IMR-90 (cell line): ENCODE data around the gene ENTPD7. TPM values are rescaled to one million over a fixed set of nuclear protein-coding genes. Genes with fewer than 3 reads are reported as not detected.

Experiments used
- ATAC-seq: fragments of 200-7000 bp; cut with Tn5 transposase; 2 replicates; pipeline ENCODE4 v1.9.1; 2020; ENCODE audit warnings: low read depth, mild to moderate bottlenecking, moderate library complexity
- BruUV-seq: library from RNA; stranded (reverse); fragments of 400-500 nt; replicated peaks from 2 replicates; lab custom pipeline; 2021; lab: Mats Ljungman, UMichigan
- CTCF ChIA-PET: fragments of 300-600 bp; formaldehyde crosslinking; extraction: SDS; loops from one replicate; lab custom pipeline; 2021; ENCODE audit warnings: antibody characterized with exemption; lab: Yijun Ruan, JAX
- POLR2A ChIA-PET: fragments of 300-600 bp; sonication (Branson Sonifier 250); formaldehyde crosslinking; loops from one replicate; lab custom pipeline; 2022; ENCODE audit warnings: antibody characterized with exemption; ENCODE audit not compliant: unreplicated experiment; lab: Charles Lee
- DNase-seq: peaks from one replicate; pipeline ENCODE4 v3.0.0; 2013
- H2AFZ ChIP-seq: replicated peaks from 2 replicates; pipeline ENCODE3; 2013; ENCODE audit warnings: low read length, mild to moderate bottlenecking; ENCODE audit not compliant: poor library complexity
- H2AK5ac ChIP-seq: 2 replicates; pipeline ENCODE4 v1.6.1; 2013; ENCODE audit warnings: low read depth, low read length, inconsistent platforms
- H2AK9ac ChIP-seq: replicated peaks from 2 replicates; pipeline ENCODE3; 2013; ENCODE audit warnings: mild to moderate bottlenecking, low read depth, low read length, moderate library complexity; ENCODE audit not compliant: poor library complexity
- H2BK120ac ChIP-seq: 2 replicates; pipeline ENCODE4 v1.6.1; 2013; ENCODE audit warnings: low read depth, low read length, inconsistent platforms
- H2BK15ac ChIP-seq: 3 replicates; pipeline ENCODE4 v1.6.1; 2013; ENCODE audit warnings: low read depth, low read length, inconsistent platforms
- H2BK20ac ChIP-seq: 2 replicates; pipeline ENCODE4 v1.6.1; 2013; ENCODE audit warnings: low read depth, mild to moderate bottlenecking, inconsistent platforms, low read length, moderate library complexity
- H2BK5ac ChIP-seq: 2 replicates; pipeline ENCODE4 v1.6.1; 2013; ENCODE audit warnings: mild to moderate bottlenecking, low read depth, low read length, inconsistent platforms; ENCODE audit not compliant: poor library complexity, severe bottlenecking
- H3K14ac ChIP-seq: replicated peaks from 2 replicates; pipeline ENCODE4 v1.6.1; 2013; ENCODE audit warnings: low read depth, low read length, inconsistent platforms
- H3K18ac ChIP-seq: 2 replicates; pipeline ENCODE4 v1.6.1; 2013; ENCODE audit warnings: low read depth, low read length, control low read depth
- H3K23ac ChIP-seq: 2 replicates; pipeline ENCODE4 v1.6.1; 2013; ENCODE audit warnings: low read depth, low read length, inconsistent platforms
- H3K27ac ChIP-seq: 2 replicates; pipeline ENCODE4 v1.5.1; 2013; ENCODE audit warnings: mild to moderate bottlenecking, control low read depth, low read length; ENCODE audit not compliant: insufficient read depth
- H3K27me3 ChIP-seq: 2 replicates; pipeline ENCODE4 v1.6.1; 2013; ENCODE audit warnings: low read length; ENCODE audit not compliant: control insufficient read depth, insufficient read depth
- H3K36me3 ChIP-seq: 2 replicates; pipeline ENCODE4 v1.6.1; 2013; ENCODE audit warnings: low read length, mixed read lengths; ENCODE audit not compliant: control insufficient read depth, insufficient read depth
- H3K4ac ChIP-seq: 2 replicates; pipeline ENCODE4 v1.6.1; 2013; ENCODE audit warnings: low read depth, low read length, inconsistent platforms
- H3K4me1 ChIP-seq: 2 replicates; pipeline ENCODE4 v1.6.1; 2013; ENCODE audit warnings: low read length, mixed read lengths; ENCODE audit not compliant: control insufficient read depth, insufficient read depth
- H3K4me2 ChIP-seq: 2 replicates; pipeline ENCODE4 v1.6.1; 2013; ENCODE audit warnings: low read depth, mild to moderate bottlenecking, control low read depth, low read length, moderate library complexity
- H3K4me3 ChIP-seq: 2 replicates; pipeline ENCODE4 v1.5.1; 2013; ENCODE audit warnings: low read depth, mild to moderate bottlenecking, control low read depth, low read length, moderate library complexity; ENCODE audit not compliant: insufficient read depth
- H3K56ac ChIP-seq: 2 replicates; pipeline ENCODE4 v1.6.1; 2013; ENCODE audit warnings: low read length, inconsistent platforms; ENCODE audit not compliant: insufficient read depth; ENCODE audit errors: extremely low read depth
- H3K79me1 ChIP-seq, 2 experiments: 2 replicates each; pipeline ENCODE4 v1.6.1; 2013; ENCODE audit warnings: low read length in 2 of 2, inconsistent platforms in 1 of 2, low read depth in 1 of 2
- H3K9ac ChIP-seq: 2 replicates; pipeline ENCODE4 v1.6.1; 2013; ENCODE audit warnings: low read depth, low read length, control low read depth
- H3K9me1 ChIP-seq: 2 replicates; pipeline ENCODE4 v1.6.1; 2013; ENCODE audit warnings: low read length, inconsistent platforms; ENCODE audit not compliant: insufficient read depth
- H3K9me3 ChIP-seq: 2 replicates; pipeline ENCODE4 v1.6.1; 2013; ENCODE audit warnings: low read length; ENCODE audit not compliant: control insufficient read depth, insufficient read depth
- H4K20me1 ChIP-seq: 2 replicates; pipeline ENCODE4 v1.6.1; 2013; ENCODE audit warnings: low read length, inconsistent platforms; ENCODE audit not compliant: insufficient read depth
- H4K5ac ChIP-seq: 2 replicates; pipeline ENCODE4 v1.6.1; 2013; ENCODE audit warnings: mild to moderate bottlenecking, low read depth, low read length, control low read depth
- H4K8ac ChIP-seq, 2 experiments: 2 replicates each; pipeline ENCODE4 v1.6.1; 2013; ENCODE audit warnings: low read depth in 2 of 2, low read length in 2 of 2, control low read depth in 1 of 2, inconsistent platforms in 1 of 2
- H4K91ac ChIP-seq: 2 replicates; pipeline ENCODE4 v1.6.1; 2013; ENCODE audit warnings: low read depth, low read length, inconsistent platforms; ENCODE audit not compliant: insufficient read depth
- MAFK ChIP-seq: IDR thresholded peaks from 2 replicates; pipeline ENCODE4 v1.6.1; 2012; ENCODE audit warnings: low read depth, low read length, improper control_type of control experiment
- POLR2A ChIP-seq: IDR thresholded peaks from 2 replicates; pipeline ENCODE4 v1.6.1; 2012; ENCODE audit warnings: mild to moderate bottlenecking, low read depth, low read length
- WGBS, 2 experiments: methylation state at CpG; one replicate each; pipeline versions ENCODE4 v1.1.5 to v1.1.7; 2013; ENCODE audit warnings: missing lambda C conversion rate in 2 of 2; ENCODE audit not compliant: insufficient read length in 1 of 2; ENCODE audit errors: extremely low coverage in 2 of 2; 5-methylcytosine and 5-hydroxymethylcytosine counted together
- dilution Hi-C: fragments of 300-500 bp; cut with HindIII; formaldehyde crosslinking; loops from one replicate; pipeline ENCODE4 v1.14.3; 2018; ENCODE audit warnings: low sequenced_read_pairs; ENCODE audit not compliant: unreplicated experiment
- in situ Hi-C: fragments of 300-500 bp; cut with MboI; formaldehyde crosslinking; loops from 3 replicates; pipeline ENCODE4 v1.14.3; 2019; ENCODE audit warnings: low sequenced_read_pairs, inconsistent platforms, mixed read lengths
- intact Hi-C: fragments of 100-400 bp; cut with micrococcal nuclease; formaldehyde crosslinking; loops from 2 replicates; pipeline ENCODE4 v1.10.0; 2022
- polyA plus RNA-seq, 3 experiments: library from polyadenylated mRNA; depleted of rRNA; stranded (reverse); fragments of >200 nt; gene quantifications; 2 replicates each; pipeline ENCODE4 v1.2.3, GENCODE V29; 2012; ENCODE audit warnings: low replicate concordance in 1 of 3
- total RNA-seq: library from RNA; depleted of rRNA; stranded (reverse); fragments of >200 nt; gene quantifications from 2 replicates; pipeline ENCODE4 v1.2.3, GENCODE V29; 2012

Gene ENTPD7
- total and polyA plus RNA-seq, 2 of the 4 experiments (the other 2 are of a cell fraction), result 8.0 to 23.3 TPM

DNA sequence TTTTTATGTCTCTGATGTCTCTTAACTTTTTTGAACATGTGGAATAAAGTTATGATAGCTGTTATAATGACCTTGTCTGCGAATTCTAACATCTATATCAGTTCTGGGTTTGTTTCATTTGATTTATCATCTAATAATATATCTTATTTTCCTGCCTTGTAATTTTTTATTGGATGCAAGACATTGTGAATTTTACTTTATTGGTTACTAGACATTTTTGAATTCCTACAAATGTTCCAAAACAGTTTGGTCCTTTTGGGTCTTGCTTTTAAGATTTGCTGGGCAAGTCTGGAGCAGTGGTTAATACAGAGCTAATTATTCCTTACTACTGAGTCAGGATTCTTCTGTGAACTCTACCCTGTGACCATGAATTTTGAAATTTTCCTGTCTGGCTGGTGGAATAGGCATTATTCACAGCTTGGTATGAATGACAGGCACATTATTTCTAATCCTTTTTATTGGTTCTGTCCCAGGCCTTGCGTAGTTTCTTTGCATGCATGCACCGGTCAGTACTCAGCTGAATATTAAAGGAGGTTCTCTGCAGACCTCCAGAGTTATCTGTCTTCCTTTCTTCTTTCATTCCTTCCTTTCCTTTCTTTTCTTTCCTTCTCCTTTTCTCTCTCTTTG is 81.7 kb downstream of the ENTPD7 start:
- Histone ChIP-seq H3K4ac (no peak overlapping the region), H3K4me1 (peaks cover 8% of the 10 kb centered on the region), H2BK120ac (no peak overlapping the region), H3K9me1 (0 out of 2 replicates have a peak, but pooled peaks cover 5% of the 10 kb centered on the region), H2AFZ (no peak overlapping the region), H4K5ac (no peak overlapping the region), H4K8ac (no peak overlapping the region), H2BK20ac (no peak overlapping the region), H3K79me1 (peaks cover 8 to 21% of the 10 kb centered on the region in 2 experiments), H3K18ac (no peak overlapping the region), H3K23ac (no peak overlapping the region), H3K9ac (no peak overlapping the region), H3K4me2 (no peak overlapping the region), H4K91ac (no peak overlapping the region), H3K27ac (no peak overlapping the region), H3K4me3 (no peak overlapping the region), H3K9me3 (peaks cover 6% of the 10 kb centered on the region), H4K20me1 (no peaks in the 10 kb centered on the region), H2BK15ac (no peak overlapping the region), H2AK5ac (no peak overlapping the region), H3K27me3 (no peaks in the 10 kb centered on the region), H2BK5ac (peak overlapping the region; percentile 70), H3K14ac (no peak overlapping the region), H3K36me3 (peaks cover 29% of the 10 kb centered on the region), H2AK9ac (no peak overlapping the region), H3K56ac (no peak overlapping the region)
- POLR2A ChIA-PET, result interaction anchor here (1.2 kb wide), 1 partner anchor 9 kb away, joined by 3 read pairs; the partner anchor contains the start of gene CUTC
- TF ChIP-seq MAFK (peak; percentile 93), POLR2A (no peak)
- intact Hi-C loops, result no loop called here
- dilution Hi-C loops, result no loop called here
- no CpG with 5 or more reads among the region's 3 CpGs for WGBS, 2 experiments
- DNase-seq (no peak), ATAC-seq (no peak)
- in situ Hi-C loops, result loop anchor here (5.0 kb wide), 1 partner anchor 91 kb away; no protein-coding TSS in a partner anchor
- CTCF ChIA-PET, result interaction anchor here (0.7 to 1.1 kb wide), 2 partner anchors 12 to 104 kb away, joined by 3 to 5 read pairs; no protein-coding TSS in a partner anchor
- BruUV-seq, result no TSS peak
